ENCODE data around the gene PSMA3.

- TF ChIP-seq CTCF (IDR thresholded peaks at IDR 0.05; ENCODE audit: poor library complexity, severe bottlenecking) (no peak), SMC3 (conservative IDR thresholded peaks at IDR 0.05; ENCODE audit: poor library complexity) (no peak), POLR2AphosphoS5 (IDR thresholded peaks at IDR 0.05) (no peak), EZH2 (IDR thresholded peaks at IDR 0.05; ENCODE audit: borderline replicate concordance, insufficient read depth, low read length, poor library complexity, severe bottlenecking) (no peak)
Measured at GRCh38 chr14:58285132-58285531, 40.5 kb downstream of the PSMA3 start.
